HG03135 (cell line): Measurements from ENCODE around the gene TSSK2.
"Not testable (repeated sequence)": the region's sequence is repeated elsewhere in the genome, so short reads cannot be mapped to it uniquely, and the experiment has no call there.

Experiments used
- ATAC-seq: cut with Tn5 transposase; IDR thresholded peaks from one replicate; pipeline ENCODE4 v1.9.1; 2021; ENCODE audit warnings: mild to moderate bottlenecking, moderate library complexity; ENCODE audit not compliant: unreplicated experiment

Gene TSSK2

GRCh38 chr22:19138217-19139000 is 7.3 kb downstream of the TSSK2 start:
- ATAC-seq = no peak

DNA sequence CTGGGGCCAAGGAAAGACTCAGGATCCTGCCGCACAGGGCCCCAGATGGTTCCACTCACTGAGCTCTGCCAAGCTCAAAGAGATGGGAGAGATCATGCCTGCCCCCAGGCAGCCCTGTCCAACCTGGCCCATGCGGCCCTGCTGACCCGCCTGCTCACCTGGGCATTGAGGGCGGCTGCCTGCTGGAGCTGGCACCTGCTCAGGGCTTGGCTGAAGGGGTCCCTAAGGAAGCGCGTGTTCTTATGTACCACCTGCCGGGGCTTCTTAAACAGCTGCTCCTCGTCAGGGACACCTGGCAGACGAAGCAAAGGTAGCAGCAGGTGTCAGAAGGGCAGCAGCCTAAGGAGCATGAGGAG is 7.9 kb downstream of the TSSK2 start:
- no peak for ATAC-seq

- ATAC-seq = no peak
These were observed 8.9 kb downstream of the TSSK2 start for GRCh38 chr22:19139974-19140373.

DNA sequence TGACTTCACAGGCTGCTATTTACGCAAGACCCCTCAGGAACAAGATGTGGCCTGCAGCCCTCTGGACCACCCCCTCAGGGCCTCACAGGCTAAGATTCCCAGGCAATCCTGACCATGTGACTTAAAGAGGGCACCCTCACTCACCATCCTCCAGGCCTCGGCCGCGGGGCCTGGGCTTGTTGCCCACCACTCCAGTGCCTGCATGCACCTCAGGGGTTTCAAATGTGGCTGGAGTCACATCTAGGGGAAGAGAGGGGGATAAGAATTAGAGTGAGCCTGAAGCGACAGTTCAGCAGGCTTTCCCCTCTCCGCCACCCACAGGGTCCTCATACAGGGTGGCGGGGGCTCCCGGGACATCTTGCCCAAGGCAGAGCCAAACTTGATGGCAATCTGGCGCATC is 11.3 kb downstream of the TSSK2 start:
- no peak for ATAC-seq

DNA sequence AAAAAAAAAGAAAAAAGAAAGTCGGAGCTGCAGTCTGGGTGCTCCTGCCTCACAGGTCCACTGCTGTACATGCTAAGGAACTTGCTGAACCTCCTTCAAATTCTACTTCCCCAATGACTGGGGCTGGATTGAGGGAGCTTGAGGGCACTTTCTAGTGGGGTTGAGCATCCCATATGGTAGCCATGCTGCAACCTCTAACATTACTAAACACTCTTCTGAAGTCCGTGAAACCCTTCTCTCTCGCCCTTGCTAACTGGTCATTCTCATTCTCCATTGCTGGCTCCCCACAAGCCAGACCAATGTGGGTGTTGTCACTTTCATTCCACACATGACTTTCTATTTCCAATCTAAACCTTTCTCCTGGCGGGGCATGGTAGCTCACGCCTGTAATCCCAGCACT is 12.1 kb downstream of the TSSK2 start:
- no peak for ATAC-seq

GRCh38 chr22:19143967-19144400 is 12.9 kb downstream of the TSSK2 start:
- ATAC-seq = no peak

- ATAC-seq = no peak
These were observed 15.3 kb downstream of the TSSK2 start for GRCh38 chr22:19146215-19146968.

DNA sequence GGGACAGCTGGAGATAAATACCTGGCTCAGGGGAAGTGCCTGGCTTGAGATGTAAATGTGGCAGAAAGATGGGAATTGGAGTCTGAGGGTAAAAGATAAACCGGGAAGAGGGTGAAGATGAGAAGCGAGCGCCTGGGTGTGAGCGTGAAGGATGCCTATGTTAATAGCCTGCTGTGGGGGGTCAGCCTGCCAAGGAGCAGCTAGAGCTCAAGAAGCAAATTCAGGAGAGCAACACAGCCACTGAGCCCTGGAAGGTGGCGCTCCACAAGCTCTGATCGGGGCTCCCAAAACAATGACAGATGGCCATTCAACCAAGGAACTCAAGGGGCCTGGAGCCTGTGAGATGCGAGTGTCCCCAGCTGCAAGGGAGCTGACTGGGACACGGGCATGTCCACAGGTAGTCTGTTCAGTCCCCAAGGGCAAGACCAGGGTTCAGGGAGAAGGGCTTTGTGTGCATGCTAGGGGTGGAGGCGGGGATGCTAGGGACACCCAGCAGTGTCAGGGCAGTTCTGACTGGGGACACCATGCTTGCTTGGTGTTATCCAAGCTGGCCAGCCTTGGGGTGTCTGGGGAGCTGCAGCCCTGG is 16.2 kb downstream of the TSSK2 start:
- ATAC-seq = no peak

- ATAC-seq = no peak
These were observed 17.4 kb downstream of the TSSK2 start for GRCh38 chr22:19148417-19149046.

DNA sequence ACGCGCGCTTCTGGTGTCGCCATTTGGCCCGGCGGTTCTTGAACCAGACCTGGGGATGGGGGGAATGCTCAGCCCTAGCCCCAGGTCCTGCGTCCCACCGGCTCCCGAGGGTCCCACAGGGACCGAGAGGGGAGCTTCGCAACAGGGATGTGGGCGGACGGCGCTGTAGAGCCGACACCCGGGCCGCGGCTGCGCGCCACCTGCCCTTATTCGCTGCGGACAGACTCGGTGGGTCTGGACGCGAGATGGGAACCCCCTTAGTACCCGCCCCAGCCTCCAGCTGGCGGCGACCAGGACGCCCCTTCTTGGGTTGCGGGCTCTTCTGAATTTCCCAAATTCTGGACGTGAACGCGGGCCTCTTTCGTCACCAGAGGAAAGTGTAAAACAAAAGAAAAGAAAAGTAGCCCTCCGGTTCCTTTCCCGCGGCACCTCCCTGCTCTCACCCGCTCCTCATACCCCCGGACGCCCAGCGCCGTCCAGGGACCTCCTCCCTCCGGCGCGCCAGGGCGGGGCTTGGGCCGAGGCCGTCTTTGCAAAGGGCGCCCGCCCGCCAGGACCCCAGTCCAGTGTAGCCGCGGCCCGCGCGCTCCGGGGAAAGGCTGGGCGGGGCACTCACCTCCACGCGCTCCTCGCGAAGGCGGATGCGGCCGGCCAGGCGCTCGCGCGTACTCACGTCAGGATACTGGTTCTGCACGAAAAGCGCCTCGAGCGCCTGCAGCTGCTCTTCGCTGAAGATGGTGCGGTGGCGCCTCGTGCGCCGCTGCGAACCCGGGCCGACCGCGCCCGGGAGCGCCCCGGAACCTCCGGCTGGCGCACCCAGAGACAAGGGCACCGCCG is 18.2 kb downstream of the TSSK2 start:
- no peak for ATAC-seq

DNA sequence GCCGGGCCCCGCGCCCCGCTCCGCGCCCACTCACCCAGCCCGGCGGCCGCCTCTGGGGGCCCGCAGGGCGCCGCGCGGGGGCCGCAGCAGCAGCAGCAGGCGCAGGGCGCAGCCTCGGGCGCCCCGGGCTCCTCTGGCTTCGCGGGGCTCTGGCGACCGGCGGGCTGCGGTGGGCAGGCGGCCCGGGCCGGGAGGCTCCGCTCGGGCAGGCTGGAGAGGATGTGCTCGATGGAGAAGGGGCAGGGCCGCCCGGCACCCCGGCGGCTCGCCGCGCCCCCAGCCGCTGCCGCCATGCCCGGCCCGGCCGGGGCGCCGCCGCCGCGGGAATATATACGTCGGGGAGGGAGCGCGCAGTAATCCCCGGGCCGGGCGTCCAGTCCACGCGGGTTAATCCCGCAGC is 18.9 kb downstream of the TSSK2 start, which contains the start of gene GSC2:
TSS of gene GSC2 (minus strand) at position 302 of the 400 bp plus-strand sequence. CDS start at position 293, 9 bp downstream.
- no peak for ATAC-seq

DNA sequence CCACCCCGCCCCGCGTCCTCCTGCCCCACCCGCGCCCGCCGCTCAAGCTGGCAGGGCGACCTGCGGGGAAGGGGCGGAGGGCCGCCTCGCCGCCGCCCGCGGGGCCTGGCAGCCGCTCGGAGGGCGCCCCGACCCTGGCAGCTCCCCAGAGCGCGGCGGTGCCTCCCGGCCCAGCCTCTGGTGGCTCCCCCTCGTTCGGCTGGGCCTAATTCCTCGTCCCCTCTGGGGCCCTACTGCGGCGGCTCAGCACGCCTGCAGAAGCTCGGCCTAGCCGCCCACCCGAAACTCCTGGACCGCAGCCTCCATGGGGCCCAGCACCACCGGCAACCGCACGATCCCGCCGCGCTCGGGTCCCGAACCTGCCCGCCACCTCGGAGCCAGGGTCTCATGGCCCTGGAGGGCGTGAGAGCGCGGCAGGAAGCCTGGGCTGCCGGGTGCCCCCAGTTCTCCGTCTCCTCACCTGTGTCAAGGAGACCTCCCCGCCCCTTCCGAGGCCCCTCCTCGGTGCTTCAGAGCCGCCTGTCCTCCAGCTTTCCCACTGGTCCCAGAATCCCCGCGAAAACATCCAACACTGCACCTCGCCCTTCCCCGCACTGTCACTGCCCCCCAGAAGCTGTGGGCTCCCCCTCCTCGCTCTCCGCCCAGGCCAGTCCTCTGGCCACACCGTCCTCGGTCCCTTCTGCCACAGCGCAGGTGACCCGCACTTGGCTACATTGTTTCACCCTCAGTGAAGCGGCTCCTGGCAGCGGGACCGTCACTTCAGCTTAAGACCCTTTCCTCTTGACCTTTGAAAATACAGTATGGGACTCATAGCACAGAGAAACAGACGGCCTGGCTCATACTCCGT is 19.6 kb downstream of the TSSK2 start:
- no peak for ATAC-seq

DNA sequence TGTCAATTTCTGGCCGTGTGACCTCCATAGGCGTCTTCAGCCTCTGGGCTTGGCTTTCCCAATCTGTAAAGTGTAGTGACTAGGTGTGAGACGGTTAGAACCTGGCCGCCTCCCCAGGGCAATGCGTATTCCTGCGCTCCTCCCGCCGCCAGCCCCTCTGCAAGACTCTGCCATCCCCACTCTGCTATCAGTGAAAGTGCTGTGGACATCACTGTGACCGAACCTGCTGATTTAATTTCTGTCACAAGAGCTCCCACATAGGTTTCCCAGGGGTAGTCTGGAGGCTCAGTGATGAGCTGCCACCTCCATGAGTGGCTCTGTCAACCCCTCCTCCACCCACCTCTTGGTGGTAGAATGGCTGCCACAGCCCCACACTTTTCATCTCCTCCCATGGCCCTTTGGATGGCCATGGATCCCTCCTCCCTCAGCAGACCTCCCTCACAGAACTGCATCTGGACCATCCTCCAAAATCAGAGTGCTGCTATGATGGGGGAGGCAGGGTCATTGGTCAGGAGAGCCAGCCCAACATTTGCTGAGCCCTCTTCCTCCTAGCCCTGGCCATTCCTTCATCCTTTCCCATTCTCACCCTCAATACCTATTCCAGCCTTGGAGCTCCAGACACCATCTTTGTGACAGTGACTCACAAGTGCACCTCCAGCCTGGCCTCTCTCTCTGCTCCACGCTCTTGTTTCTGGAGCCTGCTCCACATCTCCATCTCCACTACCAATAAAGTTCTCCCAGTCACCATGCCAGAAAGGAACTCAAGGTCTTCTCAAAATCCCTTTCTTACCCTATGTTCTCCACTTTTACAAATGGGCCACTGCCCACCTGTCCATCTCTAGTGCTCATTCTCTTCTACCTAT is 20.5 kb downstream of the TSSK2 start:
- no peak for ATAC-seq

DNA sequence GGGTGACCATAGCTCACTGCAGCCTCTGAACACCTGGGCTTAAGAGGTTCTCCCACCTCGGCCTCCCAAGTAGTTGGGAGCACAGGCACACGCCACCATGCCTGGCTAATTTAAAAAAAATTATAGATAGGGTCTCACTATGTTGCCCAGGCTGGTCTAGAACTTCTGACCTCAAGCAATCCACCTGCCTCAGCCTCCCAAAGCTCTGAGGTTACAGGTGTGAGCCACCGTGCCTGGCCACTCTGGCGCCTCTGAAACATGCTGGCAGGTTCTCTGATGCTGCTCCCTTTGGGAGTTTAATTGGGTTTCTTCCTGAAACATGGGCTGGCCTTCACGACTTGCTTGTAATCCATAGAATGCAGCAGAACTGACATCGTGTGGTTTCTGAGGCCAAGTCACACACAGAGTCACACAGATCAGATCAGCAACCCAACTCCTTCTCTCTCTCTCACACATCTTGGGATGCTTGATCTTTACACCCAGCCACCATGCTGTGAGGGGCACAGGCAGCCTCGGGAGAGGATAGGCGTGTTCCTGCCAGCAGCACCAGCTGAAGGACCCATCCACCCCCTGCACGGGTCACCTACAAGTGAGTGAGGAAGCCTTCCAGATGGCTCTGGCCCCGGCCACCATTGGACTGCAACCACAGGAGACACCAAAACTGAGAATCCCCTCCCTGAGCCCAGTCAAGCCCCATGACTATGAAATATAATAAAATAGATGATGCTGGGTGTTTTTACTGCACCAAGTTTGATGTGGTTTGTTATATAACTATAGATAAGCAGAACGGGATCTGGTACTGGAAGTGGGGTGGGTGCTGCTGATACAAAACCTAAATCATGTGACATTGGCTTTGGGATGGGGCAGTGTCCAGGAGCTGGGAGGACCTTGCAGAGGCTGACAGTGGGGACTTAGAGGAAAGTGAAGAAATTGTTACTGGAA is 22.1 kb downstream of the TSSK2 start:
- ATAC-seq = no peak

GRCh38 chr22:19156109-19156508 is 25.0 kb downstream of the TSSK2 start:
- not testable (repeated sequence) for ATAC-seq

DNA sequence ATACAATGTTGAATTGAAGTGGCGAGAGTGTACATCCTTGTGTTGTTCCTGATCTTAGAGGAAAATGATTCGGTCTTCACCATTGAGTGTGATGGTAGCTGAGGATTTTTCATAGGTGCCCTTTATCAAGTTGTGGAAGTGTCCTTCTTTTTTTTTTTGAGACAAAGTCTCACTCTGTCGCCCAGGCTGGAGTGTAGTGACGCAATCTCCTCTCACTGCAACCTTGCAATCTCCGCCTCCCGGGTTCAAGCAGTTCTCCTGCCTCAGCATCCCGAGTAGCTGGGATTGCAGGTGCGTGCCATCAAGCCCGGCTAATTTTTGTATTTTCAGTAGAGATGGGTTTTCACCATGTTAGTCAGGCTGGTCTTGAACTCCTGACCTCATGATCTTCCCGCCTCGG is 27.5 kb downstream of the TSSK2 start:
- ATAC-seq = not testable (repeated sequence)

- no peak for ATAC-seq
These were observed 33.3 kb downstream of the TSSK2 start for GRCh38 chr22:19164425-19164824.

GRCh38 chr22:19166421-19166820 is 35.3 kb downstream of the TSSK2 start:
- ATAC-seq = no peak
